Measurements from ENCODE around the gene GNB4. TPM values are rescaled to one million over a fixed set of nuclear protein-coding genes. Genes with fewer than 3 reads are reported as not detected.

Gene GNB4
- total and polyA plus RNA-seq, 12 donors: 2.6 to 21.8 (median 13.3) TPM

DNA sequence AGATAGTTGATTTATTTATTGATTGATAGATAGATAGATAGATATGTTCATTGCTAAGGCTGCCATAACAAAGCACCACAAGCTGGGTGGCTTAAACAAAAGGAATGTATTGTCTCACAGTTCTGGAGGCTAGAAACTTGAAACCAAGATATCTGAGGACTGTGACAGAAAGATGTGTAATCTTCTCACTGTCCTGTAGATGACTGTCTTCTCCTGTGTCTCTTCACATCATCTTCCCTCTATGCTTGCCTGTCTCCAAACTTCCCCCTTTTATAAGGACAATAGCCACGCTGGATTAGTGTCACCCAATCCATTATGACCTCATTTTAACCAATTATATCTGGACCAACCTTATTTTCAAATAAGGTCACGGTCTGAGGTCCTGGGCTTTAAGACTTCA lies 40.9 kb downstream of the GNB4 start:
- WGBS, 4 donors: 89 to 96% (median 91%) methylated on average over 2 of the region's 2 CpGs
- H3K4me3 ChIP-seq: no peak overlapping the region
- H3K4me1 ChIP-seq (replicated peaks in 1 of 2): no peaks in the 10 kb centered on the region
- H3K9me3 ChIP-seq (replicated peaks in 1 of 3): no peaks in the 10 kb centered on the region
- intact Hi-C loops (cut with DNase I): no loop called here
- TF ChIP-seq POLR2A (IDR thresholded peaks at IDR 0.05): no peak
- TF ChIP-seq, protein P1, sequence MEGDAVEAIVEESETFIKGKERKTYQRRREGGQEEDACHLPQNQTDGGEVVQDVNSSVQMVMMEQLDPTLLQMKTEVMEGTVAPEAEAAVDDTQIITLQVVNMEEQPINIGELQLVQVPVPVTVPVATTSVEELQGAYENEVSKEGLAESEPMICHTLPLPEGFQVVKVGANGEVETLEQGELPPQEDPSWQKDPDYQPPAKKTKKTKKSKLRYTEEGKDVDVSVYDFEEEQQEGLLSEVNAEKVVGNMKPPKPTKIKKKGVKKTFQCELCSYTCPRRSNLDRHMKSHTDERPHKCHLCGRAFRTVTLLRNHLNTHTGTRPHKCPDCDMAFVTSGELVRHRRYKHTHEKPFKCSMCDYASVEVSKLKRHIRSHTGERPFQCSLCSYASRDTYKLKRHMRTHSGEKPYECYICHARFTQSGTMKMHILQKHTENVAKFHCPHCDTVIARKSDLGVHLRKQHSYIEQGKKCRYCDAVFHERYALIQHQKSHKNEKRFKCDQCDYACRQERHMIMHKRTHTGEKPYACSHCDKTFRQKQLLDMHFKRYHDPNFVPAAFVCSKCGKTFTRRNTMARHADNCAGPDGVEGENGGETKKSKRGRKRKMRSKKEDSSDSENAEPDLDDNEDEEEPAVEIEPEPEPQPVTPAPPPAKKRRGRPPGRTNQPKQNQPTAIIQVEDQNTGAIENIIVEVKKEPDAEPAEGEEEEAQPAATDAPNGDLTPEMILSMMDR (IDR thresholded peaks at IDR 0.05): no peak
- no peaks in the 10 kb centered on the region for H3K27me3 ChIP-seq
- H3K27ac ChIP-seq: no peak overlapping the region
- no peak for DNase-seq
- peaks cover 0 to 8% of the 10 kb centered on the region in 2 donors for H3K36me3 ChIP-seq (replicated peaks in 1 of 2)

DNA sequence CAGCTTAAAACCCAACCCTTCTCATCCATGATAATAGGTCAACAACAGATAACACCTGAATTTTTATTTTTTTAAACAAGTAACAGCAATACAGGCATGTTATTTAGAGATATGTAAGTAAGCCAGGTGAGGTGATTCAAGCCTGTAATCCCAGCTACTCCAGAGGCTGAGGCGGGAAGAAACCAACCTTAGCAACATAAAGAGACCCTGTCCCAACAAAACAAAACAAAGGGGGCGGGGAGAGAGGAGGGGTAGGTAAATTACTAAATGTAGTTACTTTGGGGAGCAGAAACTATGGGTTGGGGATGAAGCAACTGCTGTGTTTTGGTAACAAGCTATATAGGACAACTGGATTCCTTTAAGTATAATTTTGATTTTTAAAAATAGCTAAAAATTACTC lies 47.0 kb downstream of the GNB4 start:
- TF ChIP-seq, protein P1 (IDR thresholded peaks at IDR 0.05): no peak
- TF ChIP-seq POLR2A (IDR thresholded peaks at IDR 0.05): no peak
- H3K36me3 ChIP-seq (replicated peaks in 1 of 2): peaks cover 0 to 16% of the 10 kb centered on the region in 2 donors
- intact Hi-C loops (cut with DNase I): no loop called here
- H3K27ac ChIP-seq: no peak overlapping the region
- H3K27me3 ChIP-seq: no peaks in the 10 kb centered on the region
- no peaks in the 10 kb centered on the region for H3K4me1 ChIP-seq (replicated peaks in 1 of 2)
- H3K4me3 ChIP-seq: no peak overlapping the region
- no peaks in the 10 kb centered on the region for H3K9me3 ChIP-seq (replicated peaks in 1 of 3)
- 92 to 100% (median 98%) methylated on average over 2 of the region's 2 CpGs for WGBS, 4 donors
- no peak for DNase-seq

DNA sequence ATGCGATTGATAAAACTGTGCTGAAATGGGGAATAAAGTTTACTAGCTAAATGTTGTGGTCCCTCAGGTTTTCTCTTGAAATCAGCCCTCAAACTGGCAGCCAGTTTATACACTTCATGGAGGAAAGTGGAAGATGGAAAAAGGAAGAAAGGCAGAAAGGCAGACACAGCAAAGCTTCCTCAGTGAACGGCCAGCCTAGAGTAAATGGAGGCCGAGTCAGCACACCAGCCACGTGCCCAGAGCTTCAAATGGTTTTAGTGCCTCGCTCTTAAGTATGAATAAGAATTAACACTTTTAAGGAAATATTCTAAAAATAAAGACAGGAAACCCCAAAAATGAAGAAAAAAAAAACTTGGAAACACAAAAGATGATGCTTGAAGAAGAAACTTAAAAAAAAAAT lies 48.3 kb downstream of the GNB4 start:
- no peaks in the 10 kb centered on the region for H3K9me3 ChIP-seq (replicated peaks in 1 of 3)
- WGBS, 4 donors: 70 to 79% (median 72%) methylated on average over 5 of the region's 5 CpGs
- no peak overlapping the region for H3K27ac ChIP-seq
- no peak for TF ChIP-seq POLR2A (IDR thresholded peaks at IDR 0.05)
- TF ChIP-seq, protein P1 (IDR thresholded peaks at IDR 0.05): no peak
- H3K4me3 ChIP-seq: no peak overlapping the region
- H3K4me1 ChIP-seq (replicated peaks in 1 of 2): no peaks in the 10 kb centered on the region
- DNase-seq: no peak
- H3K36me3 ChIP-seq (replicated peaks in 1 of 2): peaks cover 0 to 16% of the 10 kb centered on the region in 2 donors
- intact Hi-C loops (cut with DNase I): no loop called here
- H3K27me3 ChIP-seq: no peaks in the 10 kb centered on the region

DNA sequence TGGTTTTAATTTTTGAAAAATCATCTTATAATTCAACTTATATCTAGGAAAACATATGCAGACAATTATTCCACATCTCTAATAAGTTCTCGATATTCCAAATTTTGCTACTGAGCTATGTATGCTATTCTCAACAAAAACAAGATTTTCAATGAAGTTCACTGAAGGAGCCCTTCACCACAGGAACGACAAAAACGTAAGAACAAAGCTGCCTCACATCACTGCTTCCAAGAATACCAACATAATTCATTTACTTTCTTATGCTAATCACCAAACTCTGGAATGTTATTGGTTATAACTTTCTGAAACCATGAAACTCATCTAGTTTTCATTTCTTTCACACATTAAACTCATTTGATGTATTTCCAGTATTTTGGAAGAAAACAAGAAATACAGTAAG lies 49.7 kb downstream of the GNB4 start:
- H3K27me3 ChIP-seq: no peaks in the 10 kb centered on the region
- peaks cover 0 to 16% of the 10 kb centered on the region in 2 donors for H3K36me3 ChIP-seq (replicated peaks in 1 of 2)
- H3K27ac ChIP-seq: no peak overlapping the region
- H3K9me3 ChIP-seq (replicated peaks in 1 of 3): no peaks in the 10 kb centered on the region
- no peak overlapping the region for H3K4me3 ChIP-seq
- DNase-seq: no peak
- intact Hi-C loops (cut with DNase I): no loop called here
- WGBS, 4 donors: 77 to 87% (median 84%) methylated on average over 3 of the region's 3 CpGs
- TF ChIP-seq, protein P1 (IDR thresholded peaks at IDR 0.05): no peak
- TF ChIP-seq POLR2A (IDR thresholded peaks at IDR 0.05): no peak
- no peaks in the 10 kb centered on the region for H3K4me1 ChIP-seq (replicated peaks in 1 of 2)
